ENCODE results near the gene HSD11B1.
"Not testable (repeated sequence)": the region's sequence is repeated elsewhere in the genome, so short reads cannot be mapped to it uniquely, and the experiment has no call there.

HSD11B1 gene

DNA sequence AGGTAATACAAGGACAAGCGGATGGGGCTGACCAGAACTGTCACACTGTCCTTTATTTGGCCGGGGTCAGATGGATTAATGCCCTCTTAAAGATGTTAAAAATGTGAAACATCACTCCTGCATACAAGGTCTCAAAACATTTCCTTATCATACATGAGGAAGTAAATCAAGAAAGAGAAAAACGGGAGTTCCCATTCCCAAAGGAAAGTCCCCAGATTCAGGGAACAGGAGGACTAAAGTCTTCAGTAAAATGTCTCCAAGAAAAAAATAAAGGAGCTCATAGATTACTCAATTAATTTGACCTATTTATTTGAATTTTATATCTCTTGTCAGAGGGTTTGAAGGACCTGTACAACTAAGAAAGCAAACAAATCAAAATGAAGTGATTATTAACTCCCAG lies 13.4 kb upstream of the HSD11B1 start:
- no peak overlapping the region for H3K4me3 ChIP-seq (ENCODE audit: low read depth, low read length)
- TF ChIP-seq, protein P1, sequence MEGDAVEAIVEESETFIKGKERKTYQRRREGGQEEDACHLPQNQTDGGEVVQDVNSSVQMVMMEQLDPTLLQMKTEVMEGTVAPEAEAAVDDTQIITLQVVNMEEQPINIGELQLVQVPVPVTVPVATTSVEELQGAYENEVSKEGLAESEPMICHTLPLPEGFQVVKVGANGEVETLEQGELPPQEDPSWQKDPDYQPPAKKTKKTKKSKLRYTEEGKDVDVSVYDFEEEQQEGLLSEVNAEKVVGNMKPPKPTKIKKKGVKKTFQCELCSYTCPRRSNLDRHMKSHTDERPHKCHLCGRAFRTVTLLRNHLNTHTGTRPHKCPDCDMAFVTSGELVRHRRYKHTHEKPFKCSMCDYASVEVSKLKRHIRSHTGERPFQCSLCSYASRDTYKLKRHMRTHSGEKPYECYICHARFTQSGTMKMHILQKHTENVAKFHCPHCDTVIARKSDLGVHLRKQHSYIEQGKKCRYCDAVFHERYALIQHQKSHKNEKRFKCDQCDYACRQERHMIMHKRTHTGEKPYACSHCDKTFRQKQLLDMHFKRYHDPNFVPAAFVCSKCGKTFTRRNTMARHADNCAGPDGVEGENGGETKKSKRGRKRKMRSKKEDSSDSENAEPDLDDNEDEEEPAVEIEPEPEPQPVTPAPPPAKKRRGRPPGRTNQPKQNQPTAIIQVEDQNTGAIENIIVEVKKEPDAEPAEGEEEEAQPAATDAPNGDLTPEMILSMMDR (IDR thresholded peaks at IDR 0.05; ENCODE audit: borderline replicate concordance, insufficient read depth, low read depth, low read length): no peak

DNA sequence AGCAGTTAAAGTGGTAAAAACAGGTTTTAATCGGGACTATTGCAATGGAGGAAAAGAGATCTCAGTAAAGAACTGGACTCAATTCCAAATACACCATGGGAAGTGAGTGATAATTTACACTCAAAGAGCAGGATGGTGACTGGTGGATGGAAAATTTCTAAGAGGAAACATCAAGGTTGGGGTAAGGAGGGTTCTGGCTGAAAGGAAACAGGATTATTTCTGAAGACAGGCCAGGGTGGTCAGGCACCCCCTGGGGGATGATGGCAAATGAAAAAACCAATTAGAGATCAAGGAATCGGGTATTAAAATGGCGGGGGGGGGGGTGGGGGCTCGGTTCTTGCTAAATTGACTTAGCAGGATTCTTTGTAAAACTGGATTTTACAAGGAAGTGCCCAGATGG lies 12.3 kb upstream of the HSD11B1 start:
- TF ChIP-seq, protein P1 (IDR thresholded peaks at IDR 0.05; ENCODE audit: borderline replicate concordance, insufficient read depth, low read depth, low read length): no peak
- no peak overlapping the region for H3K4me3 ChIP-seq (ENCODE audit: low read depth, low read length)

DNA sequence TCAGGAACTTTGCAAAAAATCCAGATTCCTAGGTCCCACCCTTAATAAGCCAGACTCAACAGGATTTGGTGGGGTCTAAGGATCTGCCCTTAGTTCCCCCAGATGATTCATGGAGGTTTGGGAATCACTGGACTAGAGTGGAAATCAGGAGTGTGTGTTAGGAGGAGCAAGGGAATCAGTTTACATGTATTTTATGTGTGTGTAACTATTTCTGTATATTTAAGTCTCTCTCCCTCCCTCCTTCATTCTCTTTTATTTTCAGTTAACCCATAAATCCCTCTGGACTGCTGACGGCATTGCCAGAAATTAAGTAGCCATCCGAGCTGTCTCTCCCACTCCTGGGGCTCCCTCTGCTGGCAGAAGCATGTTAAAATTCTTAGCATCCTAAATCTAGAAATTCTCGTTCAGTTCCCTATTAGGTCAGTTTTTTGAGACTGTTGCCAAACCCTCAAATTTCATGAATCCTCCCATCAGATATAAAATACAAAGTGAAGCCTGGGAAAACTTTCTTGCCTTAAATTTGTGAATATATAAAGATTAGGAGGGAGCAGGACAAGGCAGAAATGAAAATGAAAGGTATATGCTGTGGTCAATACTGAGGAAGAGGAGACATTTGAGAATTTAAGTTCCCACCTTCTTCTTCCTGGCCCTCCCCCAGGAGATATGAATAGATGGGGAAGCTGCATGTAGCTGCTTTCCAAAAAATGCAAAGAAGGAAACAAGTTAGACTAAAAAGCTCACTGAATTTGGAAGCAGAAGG lies 11.7 kb upstream of the HSD11B1 start:
- no peak overlapping the region for H3K4me3 ChIP-seq (ENCODE audit: low read depth, low read length)
- TF ChIP-seq, protein P1 (IDR thresholded peaks at IDR 0.05; ENCODE audit: borderline replicate concordance, insufficient read depth, low read depth, low read length): peak; percentile 71; the same call in 1 of the 2 replicates

DNA sequence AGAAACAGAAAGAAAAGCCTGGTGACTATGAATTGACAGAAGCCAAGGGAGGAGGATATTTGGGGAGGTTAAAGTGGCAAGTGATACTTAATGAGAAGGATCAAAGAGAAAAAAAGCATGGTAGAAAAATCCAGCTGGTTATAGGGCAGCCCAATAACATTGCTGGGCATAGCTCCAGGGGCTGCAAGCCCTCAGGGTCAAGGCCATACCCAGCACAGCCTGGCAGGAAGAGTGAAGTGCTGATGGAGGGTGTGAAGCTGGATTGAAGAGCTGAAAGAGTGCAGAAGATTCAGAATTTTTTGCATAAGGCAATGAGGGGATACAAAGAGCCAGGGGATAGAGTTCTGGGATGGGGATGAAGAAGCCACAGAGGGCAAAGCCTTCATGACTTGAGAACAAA lies 8.0 kb upstream of the HSD11B1 start:
- TF ChIP-seq, protein P1 (IDR thresholded peaks at IDR 0.05; ENCODE audit: borderline replicate concordance, insufficient read depth, low read depth, low read length): no peak
- H3K4me3 ChIP-seq (ENCODE audit: low read depth, low read length): no peak overlapping the region

DNA sequence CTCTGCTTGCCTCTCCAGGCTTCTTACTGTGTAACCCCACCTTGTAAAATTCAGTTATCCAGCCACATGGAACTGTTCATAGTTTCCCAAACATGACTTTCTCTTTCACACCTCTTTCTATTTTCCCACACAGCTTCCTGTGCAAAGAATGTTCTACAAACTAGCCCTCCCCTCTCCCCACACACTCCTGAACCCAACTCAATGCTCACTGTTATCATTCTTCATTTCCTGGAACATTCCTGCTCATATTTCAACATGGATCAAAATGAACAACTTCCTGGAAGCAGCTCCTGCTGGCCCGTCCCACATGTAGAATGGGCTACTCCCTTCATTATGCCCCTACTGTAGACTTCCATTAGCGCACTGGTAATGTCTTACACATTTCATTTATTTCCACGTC lies 7.5 kb upstream of the HSD11B1 start:
- TF ChIP-seq, protein P1 (IDR thresholded peaks at IDR 0.05; ENCODE audit: borderline replicate concordance, insufficient read depth, low read depth, low read length): no peak

DNA sequence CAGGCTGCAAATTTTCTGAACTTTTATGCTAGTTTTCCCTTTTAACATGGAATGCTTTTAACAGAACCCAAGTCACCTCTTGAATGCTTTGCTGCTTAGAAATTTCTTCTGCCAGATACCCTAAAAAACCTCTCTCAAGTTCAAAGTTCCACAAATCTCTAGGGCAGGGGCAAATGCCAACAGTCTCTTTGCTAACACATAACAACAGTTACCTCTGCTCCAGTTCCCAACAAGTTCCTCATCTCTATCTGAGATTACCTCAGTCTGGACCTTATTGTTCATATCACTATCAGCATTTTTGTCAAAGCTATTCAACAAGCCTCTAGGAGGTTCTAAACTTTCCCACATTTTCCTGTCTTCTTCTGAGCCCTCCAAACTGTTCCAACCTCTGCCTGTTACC lies 4.0 kb upstream of the HSD11B1 start:
- H3K4me3 ChIP-seq (ENCODE audit: low read depth, low read length): not testable (repeated sequence)

More for the DNA sequence above, 7.5 kb upstream of the HSD11B1 start:
- H3K4me3 ChIP-seq (ENCODE audit: low read depth, low read length): no peak overlapping the region

DNA sequence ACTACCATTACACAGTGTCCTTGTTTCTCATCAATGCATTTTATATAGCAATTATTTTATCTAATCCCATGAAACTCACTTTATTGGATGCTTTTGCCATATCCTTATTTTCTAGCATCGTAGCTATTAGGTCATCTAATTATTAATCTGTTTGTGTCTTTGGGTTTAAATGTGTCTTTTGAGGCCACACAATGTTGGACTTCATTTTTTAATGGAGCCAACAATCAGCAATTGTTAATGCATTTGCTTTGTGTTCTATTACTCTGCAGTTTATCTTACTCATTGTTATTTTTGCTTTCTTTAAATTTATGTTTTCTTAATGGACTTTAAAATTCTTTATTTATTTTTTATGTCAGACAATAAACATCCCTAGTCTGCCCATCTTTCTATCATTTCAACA lies 1.8 kb upstream of the HSD11B1 start:
- TF ChIP-seq, protein P1 (IDR thresholded peaks at IDR 0.05; ENCODE audit: borderline replicate concordance, insufficient read depth, low read depth, low read length): no peak
- no peak overlapping the region for H3K4me3 ChIP-seq (ENCODE audit: low read depth, low read length)

All from GM12875 (cell line).